ENCODE measurements around the gene ACTL10.

Gene ACTL10

DNA sequence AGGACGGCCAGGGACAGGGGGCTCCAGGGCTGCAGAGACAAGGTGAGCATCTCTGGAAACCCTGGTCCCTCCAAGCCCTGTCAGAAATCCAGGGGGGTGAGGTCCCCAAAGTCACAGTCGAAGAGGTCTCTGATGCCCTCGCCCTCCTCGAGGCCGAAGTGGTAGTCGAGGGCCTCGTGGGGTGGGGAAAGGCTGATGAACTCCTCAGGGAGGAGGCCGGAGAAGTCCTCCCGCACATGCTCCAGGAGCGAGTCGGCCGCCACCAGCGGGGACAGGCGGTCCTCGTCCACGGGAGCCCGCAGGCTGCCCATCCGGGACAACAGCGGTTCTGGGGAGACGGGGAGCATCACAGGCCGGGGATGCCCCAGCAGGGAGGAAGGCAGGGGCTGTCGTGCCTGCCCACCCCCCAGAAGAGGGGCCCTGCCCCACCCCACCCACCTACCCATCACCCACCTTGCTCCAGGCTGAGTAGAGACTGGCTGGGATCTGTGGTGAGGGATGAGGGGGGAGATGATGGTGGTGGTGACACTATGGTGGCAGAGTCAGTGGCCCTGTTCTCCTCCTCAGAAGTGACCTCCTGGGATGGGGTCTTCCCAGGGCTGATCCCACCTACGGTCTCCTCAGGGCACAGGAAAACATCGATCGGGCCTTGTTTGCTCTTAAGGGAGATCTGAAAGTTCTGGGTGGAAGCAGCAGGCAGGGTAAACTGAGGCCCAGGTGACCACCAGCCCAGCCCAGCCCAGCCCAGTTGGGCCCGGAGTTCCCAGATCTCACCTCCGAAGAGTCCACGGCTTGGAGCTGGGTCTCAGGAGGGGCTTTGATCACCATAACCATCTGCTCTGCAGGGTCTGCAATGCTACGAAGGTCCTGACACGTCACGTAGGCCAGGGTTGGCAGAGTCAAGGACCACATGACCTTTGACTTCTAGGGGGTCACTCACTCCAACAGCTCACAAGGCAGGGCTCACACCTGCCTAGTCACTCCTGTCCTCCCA is 10.2 kb downstream of the ACTL10 start:
- no peak for DNase-seq (ENCODE audit: low read depth, low spot score)

GRCh38 chr20:33677991-33678702 is 11.4 kb downstream of the ACTL10 start:
- no peak for DNase-seq (ENCODE audit: low read depth, low spot score)

DNA sequence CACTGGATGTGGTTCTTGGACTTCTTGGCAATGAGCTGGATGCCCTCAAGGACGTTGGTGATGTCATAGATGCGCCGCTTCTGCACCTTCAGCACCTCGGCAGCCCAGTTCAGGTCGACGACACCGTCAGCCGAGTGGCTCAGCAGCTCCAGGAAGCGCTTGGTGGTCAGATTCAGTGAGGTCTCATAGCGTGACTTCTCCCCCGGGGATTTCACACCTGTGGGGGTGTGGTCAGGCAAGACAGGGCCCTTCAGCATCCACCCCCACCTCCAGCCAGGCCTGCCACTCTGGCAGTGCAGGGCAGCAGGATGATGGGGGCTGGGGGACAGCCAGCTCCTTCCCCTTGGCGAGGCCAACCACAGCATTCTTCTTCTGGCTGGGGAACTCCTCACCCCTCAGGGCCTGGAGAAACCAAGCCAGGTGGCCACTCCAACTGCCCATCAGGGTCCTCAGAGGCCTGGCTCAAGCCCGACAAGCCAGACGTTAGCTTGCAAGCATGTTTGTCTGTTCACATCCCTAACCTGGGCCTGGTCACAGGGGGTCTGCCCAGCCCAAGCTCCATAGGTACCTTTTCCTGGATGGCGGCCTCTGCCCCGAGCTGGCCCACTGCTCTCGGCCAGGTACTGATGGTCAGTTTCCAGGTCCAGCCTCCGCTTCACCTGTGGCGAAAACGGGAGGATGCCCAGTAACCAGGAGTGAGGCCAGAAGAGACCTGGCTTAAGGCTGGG is 13.2 kb downstream of the ACTL10 start:
- no peak for DNase-seq (ENCODE audit: low read depth, low spot score)

- DNase-seq (ENCODE audit: low read depth, low spot score), result no peak
Measured at GRCh38 chr20:33680686-33681085, 13.9 kb downstream of the ACTL10 start.

- DNase-seq (ENCODE audit: low read depth, low spot score), result no peak
Measured at GRCh38 chr20:33681288-33681687, 14.5 kb downstream of the ACTL10 start.

- no peak for DNase-seq (ENCODE audit: low read depth, low spot score)
Measured at GRCh38 chr20:33681728-33682353, 15.1 kb downstream of the ACTL10 start.

DNA sequence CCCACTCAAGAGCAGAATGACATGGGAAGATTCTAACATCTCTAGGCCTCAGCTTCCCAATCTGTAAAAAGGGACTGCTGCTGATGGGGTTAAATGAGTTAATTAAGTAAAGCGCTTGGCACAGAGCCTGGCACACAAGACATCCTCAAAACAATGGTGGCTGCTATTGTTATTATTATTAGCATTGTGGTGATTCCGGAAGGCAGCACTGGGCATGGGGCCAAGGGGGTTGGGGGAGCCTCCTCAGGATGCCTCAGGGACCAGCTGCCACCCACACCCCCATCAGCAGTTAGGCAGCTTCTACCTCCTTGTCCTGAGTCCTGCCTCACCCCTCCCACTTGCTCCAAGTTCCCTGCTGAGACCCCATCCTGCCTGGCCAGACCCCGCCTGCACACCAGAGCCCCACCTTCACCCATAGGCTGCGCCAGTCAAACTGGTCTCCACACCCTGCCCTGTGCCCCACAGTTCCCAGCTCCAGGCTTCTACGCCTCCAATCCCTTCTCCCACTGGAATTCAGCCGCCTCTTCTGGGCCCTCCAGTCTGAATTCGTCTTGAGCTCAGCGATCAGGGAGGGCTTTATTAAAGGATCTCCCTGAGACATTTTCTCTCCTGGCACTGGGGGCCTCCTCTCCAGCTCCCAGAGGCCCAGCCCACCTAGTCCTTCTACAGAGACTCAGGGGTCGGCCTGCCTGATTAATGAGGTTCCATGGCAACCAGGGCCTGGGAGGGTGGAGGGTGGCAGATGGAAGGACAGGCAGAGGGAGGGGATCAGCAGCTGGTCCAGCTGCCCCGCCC is 18.0 kb downstream of the ACTL10 start:
- DNase-seq (ENCODE audit: low read depth, low spot score), result no peak

- DNase-seq (ENCODE audit: low read depth, low spot score), result no peak
Measured at GRCh38 chr20:33685328-33686099, 18.8 kb downstream of the ACTL10 start.

DNA sequence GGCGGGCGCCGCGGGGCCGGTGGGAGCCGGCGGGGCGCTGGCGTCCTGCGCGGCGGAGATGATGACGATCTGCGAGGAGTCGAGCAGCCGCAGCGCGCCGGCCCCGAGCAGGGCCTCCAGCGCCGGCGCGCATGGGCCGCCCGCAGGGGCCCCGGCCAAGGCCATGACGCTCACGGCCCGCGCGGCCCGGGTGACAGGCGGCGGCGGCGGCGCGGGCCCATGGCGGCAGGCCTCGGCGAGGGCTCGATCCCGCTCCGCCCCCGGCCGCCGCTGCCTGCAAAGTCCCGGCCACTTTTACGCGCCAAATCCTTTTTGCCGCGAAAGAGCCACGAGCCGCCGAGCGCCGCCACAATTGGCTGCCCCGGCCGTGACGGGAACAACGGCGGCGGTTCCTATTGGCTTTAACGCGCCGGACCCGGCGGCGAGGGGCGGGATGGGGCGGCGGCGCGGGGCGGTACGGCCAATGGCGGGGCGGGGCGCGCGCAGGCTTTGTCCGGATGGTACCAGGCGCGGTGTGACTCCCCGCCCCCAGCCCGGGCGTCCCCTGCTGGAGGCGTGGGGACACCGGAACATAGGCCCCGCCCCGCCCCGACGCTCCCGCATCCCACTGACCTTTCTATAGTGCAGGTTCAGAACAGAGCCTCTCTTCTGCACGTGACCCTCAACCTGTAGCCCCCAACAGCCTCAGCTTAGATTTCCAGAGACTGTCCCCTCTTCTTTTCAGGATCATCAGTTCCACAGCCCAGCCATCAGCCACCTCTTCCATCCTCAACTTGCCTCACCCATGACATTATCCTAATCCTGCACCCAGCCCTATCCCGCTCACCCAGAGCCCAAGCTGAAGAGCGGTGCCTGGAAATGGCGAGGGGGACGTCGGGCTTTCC is 19.6 kb downstream of the ACTL10 start, which contains the start of gene E2F1:
TSS of gene E2F1 (minus strand) at position 286 of the 884 bp plus-strand sequence. CDS start at position 165, 121 bp downstream.
- no peak for DNase-seq (ENCODE audit: low read depth, low spot score)

DNA sequence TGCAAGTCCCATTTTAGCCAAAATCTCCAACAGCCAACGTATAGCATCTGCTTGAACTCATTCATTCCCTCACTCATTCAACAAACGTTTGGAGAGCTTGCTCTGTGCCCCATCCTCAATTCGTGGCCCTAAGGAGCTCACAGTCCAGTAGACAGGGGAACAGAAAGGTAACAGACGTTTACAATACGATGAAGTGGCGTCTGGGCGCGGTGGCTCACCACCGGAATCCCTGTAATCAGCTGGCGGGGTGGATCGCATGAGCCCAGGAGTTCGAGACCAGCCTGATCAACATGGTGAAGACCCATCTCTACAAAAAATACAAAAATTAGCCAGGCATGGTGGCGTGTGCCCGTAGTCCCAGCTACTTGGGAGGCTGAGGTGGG is 20.2 kb downstream of the ACTL10 start:
- no peak for DNase-seq (ENCODE audit: low read depth, low spot score)

DNA sequence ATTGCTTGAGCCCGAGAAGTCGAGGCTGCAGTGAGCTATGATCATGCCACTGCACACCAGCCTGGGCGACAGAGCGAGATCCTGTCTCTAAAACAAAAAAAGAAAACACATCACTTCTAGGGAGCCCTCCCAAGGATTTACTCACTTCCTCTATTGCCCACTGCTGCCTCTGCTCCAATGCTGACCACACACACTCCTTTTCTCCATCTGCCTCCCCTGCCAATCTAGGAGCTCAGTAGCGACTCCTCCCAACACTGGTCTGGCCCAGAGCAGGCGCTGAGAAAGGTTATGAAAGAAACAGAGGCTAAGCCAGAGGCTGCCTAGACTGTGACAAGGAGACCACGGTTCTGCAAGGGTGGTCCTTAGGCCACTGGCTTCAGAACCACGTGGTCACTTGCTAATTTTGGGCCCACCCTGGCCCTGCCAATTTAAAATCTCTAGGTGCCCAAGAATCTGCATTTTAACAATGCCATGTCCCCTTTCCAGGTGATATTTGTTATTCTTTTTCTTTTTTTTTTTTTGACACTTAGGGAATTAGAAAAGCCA is 20.7 kb downstream of the ACTL10 start:
- DNase-seq (ENCODE audit: low read depth, low spot score), result no peak

- DNase-seq (ENCODE audit: low read depth, low spot score), result no peak
Measured at GRCh38 chr20:33687993-33688937, 21.5 kb downstream of the ACTL10 start.

- DNase-seq (ENCODE audit: low read depth, low spot score), result no peak
Measured at GRCh38 chr20:33688938-33689424, 22.2 kb downstream of the ACTL10 start.

DNA sequence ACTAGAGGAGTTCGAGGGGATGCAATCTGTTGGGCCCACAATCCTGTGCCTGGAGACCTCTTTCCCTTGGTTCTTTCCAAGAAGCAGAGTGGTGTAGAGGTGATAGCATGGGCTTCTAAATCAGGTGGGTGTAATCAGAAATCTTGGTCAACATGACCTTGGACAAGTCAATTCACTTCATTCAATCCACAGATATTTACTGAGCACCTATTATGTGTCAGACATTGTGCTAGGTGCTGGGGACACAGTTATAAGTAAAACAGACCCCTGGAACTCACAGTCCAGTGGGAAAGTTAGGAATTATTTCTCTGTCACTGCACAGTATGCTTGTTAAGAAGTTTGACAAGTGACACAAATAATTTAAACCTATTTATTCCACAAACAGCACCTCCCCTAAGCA is 22.8 kb downstream of the ACTL10 start:
- DNase-seq (ENCODE audit: low read depth, low spot score), result no peak

DNA sequence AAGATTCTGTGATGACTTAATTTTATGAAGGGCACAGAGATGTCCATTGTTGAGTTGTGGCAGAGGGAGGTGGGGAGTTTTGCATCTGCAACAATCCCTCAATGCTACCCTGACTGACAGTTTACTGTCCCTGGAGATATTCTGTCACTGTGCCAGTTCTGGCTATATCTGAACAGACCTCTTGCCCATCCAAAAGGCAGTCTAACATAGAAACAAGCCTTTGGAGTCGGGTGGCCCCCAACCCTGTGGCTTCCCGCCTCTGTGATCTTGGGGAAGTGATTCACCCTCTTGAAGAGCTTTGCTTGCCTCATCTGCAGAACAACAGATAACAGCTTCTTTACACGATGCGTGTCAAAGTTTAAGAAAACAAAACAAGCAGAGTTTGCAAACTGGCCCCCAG is 23.2 kb downstream of the ACTL10 start:
- DNase-seq (ENCODE audit: low read depth, low spot score), result no peak

DNA sequence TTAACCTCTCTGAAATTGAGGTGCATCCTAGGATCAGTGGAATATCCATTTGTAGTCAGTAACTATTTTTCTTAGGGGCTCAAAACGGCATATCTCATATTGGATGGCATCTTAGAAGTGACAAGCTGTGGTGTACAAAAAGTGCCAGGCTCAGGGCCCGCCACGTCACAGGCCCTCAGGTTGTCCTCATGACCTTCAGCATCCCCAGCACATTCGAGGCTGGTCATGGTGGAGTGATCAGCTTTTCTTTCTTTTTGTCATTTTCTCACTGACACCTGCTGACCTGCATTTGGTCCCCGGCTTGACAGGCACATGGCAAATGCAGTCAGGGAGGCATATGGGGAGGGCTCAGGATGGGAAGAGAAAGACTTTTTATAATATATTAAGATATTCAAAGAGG is 26.5 kb downstream of the ACTL10 start:
- DNase-seq (ENCODE audit: low read depth, low spot score), result no peak

Measured in iPS DF 19.7 (cell line).